ENCODE data around the gene KCNC2.

KCNC2 gene

GRCh38 chr12:75162845-75163244 lies 46.8 kb downstream of the KCNC2 start:
- no peak for TF ChIP-seq ZFX (IDR thresholded peaks at IDR 0.05; ENCODE audit: borderline replicate concordance)
- no peak for TF ChIP-seq CTCF (IDR thresholded peaks at IDR 0.05)
- H3K27ac ChIP-seq: no peak overlapping the region

- H3K27ac ChIP-seq: no peak overlapping the region
- TF ChIP-seq CTCF (IDR thresholded peaks at IDR 0.05): no peak
- no peak for TF ChIP-seq ZFX (IDR thresholded peaks at IDR 0.05; ENCODE audit: borderline replicate concordance)
Observed at GRCh38 chr12:75161488-75161887, 48.2 kb downstream of the KCNC2 start.

DNA sequence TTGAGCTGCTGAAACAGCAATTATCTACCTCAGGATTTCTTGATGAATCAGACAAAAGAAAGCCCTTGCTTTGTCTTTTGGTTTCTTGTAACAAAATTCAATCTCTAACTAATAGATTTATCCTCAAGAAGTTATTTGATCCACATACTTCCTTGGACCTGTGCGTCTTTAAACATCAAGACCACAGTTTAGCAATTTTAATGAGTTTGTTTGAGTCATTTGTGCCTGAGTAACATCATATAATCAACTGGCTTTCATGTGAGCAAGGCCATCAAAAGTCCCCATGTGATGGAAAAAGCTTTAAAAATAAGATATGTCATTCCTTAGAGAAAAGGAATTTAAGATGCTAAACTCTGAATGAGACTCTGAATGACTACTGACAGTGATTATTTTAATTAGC lies 52.3 kb downstream of the KCNC2 start:
- no peak overlapping the region for H3K27ac ChIP-seq
- TF ChIP-seq ZFX (IDR thresholded peaks at IDR 0.05; ENCODE audit: borderline replicate concordance) (no peak), CTCF (IDR thresholded peaks at IDR 0.05) (no peak)

DNA sequence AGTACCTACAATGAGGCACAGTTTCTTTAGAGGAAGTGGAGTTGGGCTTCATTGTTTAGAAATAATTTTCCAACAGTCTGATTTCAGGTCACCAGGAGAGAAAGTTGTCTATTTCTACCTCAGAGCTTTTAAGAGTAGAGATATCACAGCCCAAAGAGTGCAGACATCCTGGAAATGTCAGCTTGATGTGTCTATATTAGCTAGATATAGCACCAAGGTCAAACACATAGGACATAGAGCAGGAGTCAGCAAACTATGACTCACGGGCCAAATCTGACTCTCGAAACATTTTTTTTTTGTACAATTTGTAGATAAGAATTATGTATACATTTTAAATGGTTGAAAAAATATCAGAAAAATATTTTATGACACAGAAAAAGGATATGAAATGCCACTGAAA lies 53.7 kb downstream of the KCNC2 start:
- H3K27ac ChIP-seq: no peak overlapping the region
- TF ChIP-seq ZFX (IDR thresholded peaks at IDR 0.05; ENCODE audit: borderline replicate concordance): no peak
- no peak for TF ChIP-seq CTCF (IDR thresholded peaks at IDR 0.05)

DNA sequence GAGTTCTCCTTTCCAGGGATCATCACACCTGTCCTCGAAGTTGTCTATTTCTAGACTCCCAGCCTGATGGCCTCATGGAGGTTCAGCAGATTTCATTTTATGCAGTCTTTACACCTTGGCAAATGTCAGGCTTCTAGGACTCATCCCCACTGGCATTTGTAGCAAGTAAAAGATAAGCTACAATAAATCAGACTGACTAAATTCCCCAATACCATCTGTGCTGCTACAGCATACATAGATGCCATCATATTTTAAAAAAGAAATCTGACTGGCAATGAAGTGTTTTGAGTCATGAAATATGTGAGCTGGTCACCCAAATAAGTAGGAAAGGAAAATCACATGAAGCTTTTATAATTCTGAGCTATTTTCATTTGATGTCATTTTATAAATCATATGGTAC lies 55.3 kb downstream of the KCNC2 start:
- TF ChIP-seq CTCF (IDR thresholded peaks at IDR 0.05) (no peak), ZFX (IDR thresholded peaks at IDR 0.05; ENCODE audit: borderline replicate concordance) (no peak)
- H3K27ac ChIP-seq: no peak overlapping the region

DNA sequence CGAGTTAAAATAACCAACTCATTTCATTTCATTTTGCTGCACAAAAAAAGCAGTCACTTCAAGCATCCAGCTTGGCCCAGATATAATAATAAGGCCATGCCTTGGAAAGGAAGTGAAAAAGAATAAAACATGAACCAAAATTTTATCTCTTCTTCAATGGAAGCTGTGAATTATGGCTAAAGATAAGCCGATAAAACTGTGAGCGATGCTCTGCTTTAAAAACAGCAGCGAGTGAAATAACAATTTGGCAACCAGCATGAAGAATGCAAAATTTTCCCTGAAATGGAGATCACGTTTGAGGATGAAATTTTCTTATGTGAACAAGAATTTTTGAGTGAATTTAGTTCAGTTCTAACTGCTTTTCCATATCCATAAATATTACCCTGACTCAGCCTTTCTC lies 70.4 kb downstream of the KCNC2 start:
- TF ChIP-seq ZFX (IDR thresholded peaks at IDR 0.05; ENCODE audit: borderline replicate concordance) (no peak), CTCF (IDR thresholded peaks at IDR 0.05) (no peak)
- no peak overlapping the region for H3K27ac ChIP-seq

- no peak overlapping the region for H3K27ac ChIP-seq
- no peak for TF ChIP-seq CTCF (IDR thresholded peaks at IDR 0.05)
- TF ChIP-seq ZFX (IDR thresholded peaks at IDR 0.05; ENCODE audit: borderline replicate concordance): no peak
Observed at GRCh38 chr12:75137896-75138295, 71.7 kb downstream of the KCNC2 start.
